ENCODE data around the gene GPRC5C. TPM values are rescaled to one million over a fixed set of nuclear protein-coding genes. Genes with fewer than 3 reads are reported as not detected.
A peak's percentile ranks its signal among the peaks of the same experiment; 100 is the strongest.

GPRC5C gene
- total RNA-seq, 1 donor from 2014 or later = 93.3 TPM

DNA sequence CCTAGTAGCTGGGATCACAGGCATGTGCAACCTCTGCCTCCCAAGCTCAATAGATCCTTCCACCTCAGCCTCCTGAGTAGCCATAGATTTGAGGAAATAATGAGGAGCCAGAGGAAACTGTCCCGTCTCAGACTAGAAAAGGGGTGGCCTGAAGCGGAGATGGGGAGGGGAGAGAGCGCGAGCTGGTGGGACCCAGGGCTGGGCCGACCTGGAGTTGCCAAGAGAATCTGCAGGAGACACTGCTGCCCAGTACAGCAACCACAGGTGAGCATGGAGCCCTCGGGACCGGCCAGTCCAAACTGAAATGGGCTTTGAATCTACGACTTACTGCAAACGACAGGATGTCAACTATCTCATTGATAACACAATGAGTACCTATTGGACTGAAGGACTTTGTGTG is 58.8 kb downstream of the GPRC5C start:
- H3K27ac Mint-ChIP-seq (ENCODE audit: unreplicated experiment) = no peak overlapping the region
- peaks cover 16% of the 10 kb centered on the region for H3K36me3 Mint-ChIP-seq (ENCODE audit: unreplicated experiment)
- TF ChIP-seq CTCF (IDR thresholded peaks at IDR 0.05; ENCODE audit: partially characterized antibody, unreplicated experiment) = no peak
- H3K4me3 Mint-ChIP-seq (ENCODE audit: unreplicated experiment) = no peak overlapping the region
- no peak for DNase-seq
- peaks cover 5% of the 10 kb centered on the region for H3K27me3 Mint-ChIP-seq (ENCODE audit: unreplicated experiment)
- no peaks in the 10 kb centered on the region for H3K9me3 Mint-ChIP-seq (ENCODE audit: unreplicated experiment)
- peaks cover 4% of the 10 kb centered on the region for H3K4me1 Mint-ChIP-seq (ENCODE audit: low read depth, unreplicated experiment)

DNA sequence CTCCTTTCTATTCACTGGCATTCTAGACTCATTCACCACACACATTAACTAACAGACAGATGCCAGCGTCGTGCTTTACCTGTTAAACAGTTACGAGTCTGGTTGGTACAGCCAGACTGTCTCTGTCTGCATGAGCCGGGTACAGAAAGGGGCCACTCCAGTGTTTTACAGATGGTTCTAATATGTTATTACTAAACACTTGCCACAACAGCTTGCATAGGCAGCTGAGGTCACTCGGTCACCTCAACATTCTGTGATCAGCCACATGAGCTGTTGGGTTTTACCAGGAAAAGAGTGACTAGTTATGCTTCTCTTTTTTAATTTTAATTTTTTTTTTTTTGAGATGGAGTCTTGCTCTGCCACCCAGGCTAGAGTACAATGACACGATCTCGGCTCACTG is 59.7 kb downstream of the GPRC5C start:
- no peak for TF ChIP-seq CTCF (IDR thresholded peaks at IDR 0.05; ENCODE audit: partially characterized antibody, unreplicated experiment)
- Mint-ChIP-seq H3K27me3 (ENCODE audit: unreplicated experiment) (peaks cover 4% of the 10 kb centered on the region), H3K36me3 (ENCODE audit: unreplicated experiment) (peaks cover 16% of the 10 kb centered on the region), H3K4me3 (ENCODE audit: unreplicated experiment) (no peak overlapping the region), H3K27ac (ENCODE audit: unreplicated experiment) (no peak overlapping the region), H3K4me1 (ENCODE audit: low read depth, unreplicated experiment) (peaks cover 4% of the 10 kb centered on the region), H3K9me3 (ENCODE audit: unreplicated experiment) (no peaks in the 10 kb centered on the region)
- DNase-seq = no peak

- Mint-ChIP-seq H3K4me3 (ENCODE audit: unreplicated experiment) (no peak overlapping the region), H3K9me3 (ENCODE audit: unreplicated experiment) (no peaks in the 10 kb centered on the region), H3K4me1 (ENCODE audit: low read depth, unreplicated experiment) (peaks cover 4% of the 10 kb centered on the region), H3K27me3 (ENCODE audit: unreplicated experiment) (peaks cover 4% of the 10 kb centered on the region), H3K36me3 (ENCODE audit: unreplicated experiment) (peaks cover 9% of the 10 kb centered on the region), H3K27ac (ENCODE audit: unreplicated experiment) (no peak overlapping the region)
- TF ChIP-seq CTCF (IDR thresholded peaks at IDR 0.05; ENCODE audit: partially characterized antibody, unreplicated experiment) = peak; percentile 91
- DNase-seq = peak; percentile 87
Observed at GRCh38 chr17:74493331-74493833, 61.5 kb downstream of the GPRC5C start.

Other genes starting within 250 kb of the GPRC5C start
- gene RPL38, start 228.4 kb upstream of the GPRC5C start, total RNA-seq (ENCODE audit: unreplicated experiment) = 600 TPM
- 121 TPM for gene TTYH2, start 218.5 kb upstream of the GPRC5C start, total RNA-seq (ENCODE audit: unreplicated experiment)
- gene DNAI2, start 157.9 kb upstream of the GPRC5C start, total RNA-seq (ENCODE audit: unreplicated experiment) = not detected
- 80.8 TPM for gene KIF19, start 105.9 kb upstream of the GPRC5C start, total RNA-seq (ENCODE audit: unreplicated experiment)
- gene BTBD17, start 70.2 kb upstream of the GPRC5C start, total RNA-seq (ENCODE audit: unreplicated experiment) = 310 TPM
- 20.7 TPM for gene GPR142, start 64.6 kb upstream of the GPRC5C start, total RNA-seq (ENCODE audit: unreplicated experiment)
- 0.25 TPM for gene CD300A, start 34.5 kb downstream of the GPRC5C start, total RNA-seq (ENCODE audit: unreplicated experiment)
- gene CD300LB, start 99.4 kb downstream of the GPRC5C start, total RNA-seq (ENCODE audit: unreplicated experiment) = not detected
- not detected for gene CD300C, start 114.0 kb downstream of the GPRC5C start, total RNA-seq (ENCODE audit: unreplicated experiment)
- gene CD300H, start 135.4 kb downstream of the GPRC5C start, total RNA-seq (ENCODE audit: unreplicated experiment) = not detected
- not detected for gene CD300LD, start 160.2 kb downstream of the GPRC5C start, total RNA-seq (ENCODE audit: unreplicated experiment)
- not detected for gene CD300E, start 191.7 kb downstream of the GPRC5C start, total RNA-seq (ENCODE audit: unreplicated experiment)

All from glutamatergic neuron (in vitro differentiated cells).